GM12865 (cell line): ENCODE results near the gene GUCY2D.

ENCODE experiments used
- DNase-seq: peaks from one replicate; pipeline ENCODE4 v3.0.0; 2010; ENCODE audit warnings: low read depth
- H3K4me3 ChIP-seq: 2 replicates; pipeline ENCODE4 v1.5.1; 2011; ENCODE audit warnings: mild to moderate bottlenecking, low read depth, low read length, control low read depth
- TF ChIP-seq, protein P1 (sequence below): IDR thresholded peaks from 2 replicates; pipeline ENCODE4 v1.5.1; 2011; ENCODE audit warnings: low read length, control low read depth, low read depth, inconsistent platforms; ENCODE audit not compliant: insufficient read depth; ENCODE audit errors: missing control alignments

The GUCY2D gene

DNA sequence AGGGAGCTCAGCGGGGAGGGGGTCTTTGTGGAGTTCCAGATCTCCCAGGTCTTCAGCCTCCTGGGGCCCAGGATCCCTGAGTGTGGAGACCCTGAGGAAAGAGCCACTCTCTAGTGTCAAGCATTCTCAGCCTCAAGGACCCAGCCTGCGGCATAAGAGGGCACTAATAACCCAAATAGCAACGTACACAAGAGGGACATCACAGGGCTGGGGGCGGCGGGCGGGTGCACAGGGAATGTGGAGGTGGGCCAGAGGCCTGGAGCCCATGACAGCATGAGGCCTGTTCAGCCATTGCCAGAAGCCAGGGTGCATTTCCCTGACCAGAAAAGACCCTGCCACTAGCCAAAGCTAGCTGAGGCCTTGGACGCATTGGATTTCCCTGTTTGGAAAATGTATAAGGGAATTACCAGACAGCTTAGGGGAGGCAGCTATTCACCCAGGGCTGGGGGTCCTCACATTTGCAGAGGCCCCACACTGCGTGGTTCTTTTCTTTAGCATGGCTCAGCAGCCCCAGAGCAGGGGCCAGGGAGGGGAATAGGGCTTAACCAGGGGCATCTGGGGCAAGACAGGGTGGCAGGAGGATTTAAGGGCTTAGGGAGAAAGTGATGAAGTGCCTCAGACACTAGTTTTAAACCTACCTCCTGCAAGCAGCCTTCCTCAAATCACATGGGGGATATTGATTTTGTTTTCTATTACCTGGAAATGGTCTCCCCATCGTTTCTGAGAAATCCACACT, 22.9 kb downstream of the GUCY2D start:
- TF ChIP-seq, protein P1, sequence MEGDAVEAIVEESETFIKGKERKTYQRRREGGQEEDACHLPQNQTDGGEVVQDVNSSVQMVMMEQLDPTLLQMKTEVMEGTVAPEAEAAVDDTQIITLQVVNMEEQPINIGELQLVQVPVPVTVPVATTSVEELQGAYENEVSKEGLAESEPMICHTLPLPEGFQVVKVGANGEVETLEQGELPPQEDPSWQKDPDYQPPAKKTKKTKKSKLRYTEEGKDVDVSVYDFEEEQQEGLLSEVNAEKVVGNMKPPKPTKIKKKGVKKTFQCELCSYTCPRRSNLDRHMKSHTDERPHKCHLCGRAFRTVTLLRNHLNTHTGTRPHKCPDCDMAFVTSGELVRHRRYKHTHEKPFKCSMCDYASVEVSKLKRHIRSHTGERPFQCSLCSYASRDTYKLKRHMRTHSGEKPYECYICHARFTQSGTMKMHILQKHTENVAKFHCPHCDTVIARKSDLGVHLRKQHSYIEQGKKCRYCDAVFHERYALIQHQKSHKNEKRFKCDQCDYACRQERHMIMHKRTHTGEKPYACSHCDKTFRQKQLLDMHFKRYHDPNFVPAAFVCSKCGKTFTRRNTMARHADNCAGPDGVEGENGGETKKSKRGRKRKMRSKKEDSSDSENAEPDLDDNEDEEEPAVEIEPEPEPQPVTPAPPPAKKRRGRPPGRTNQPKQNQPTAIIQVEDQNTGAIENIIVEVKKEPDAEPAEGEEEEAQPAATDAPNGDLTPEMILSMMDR, result no peak
- no peak for DNase-seq
- no peak overlapping the region for H3K4me3 ChIP-seq

DNA sequence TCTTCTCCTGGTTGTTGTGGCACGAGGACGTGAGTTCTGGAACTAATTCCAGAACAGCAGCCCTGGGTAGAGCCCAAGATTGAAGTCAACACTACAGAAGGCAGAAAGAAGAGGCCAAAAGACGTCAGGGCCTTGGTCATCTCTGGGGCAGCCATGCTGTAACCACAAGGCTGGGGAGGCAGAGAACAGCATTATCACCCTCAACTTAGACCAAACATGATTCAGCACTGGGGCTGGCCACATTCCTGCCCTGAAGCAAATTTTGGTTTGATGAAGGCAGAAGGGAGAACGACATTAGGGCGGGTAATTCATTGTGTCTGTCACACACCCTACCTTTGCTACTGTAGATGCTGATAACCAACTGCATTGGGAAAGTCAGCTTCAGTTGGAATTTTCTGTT, 26.7 kb downstream of the GUCY2D start:
- TF ChIP-seq, protein P1, result no peak

DNA sequence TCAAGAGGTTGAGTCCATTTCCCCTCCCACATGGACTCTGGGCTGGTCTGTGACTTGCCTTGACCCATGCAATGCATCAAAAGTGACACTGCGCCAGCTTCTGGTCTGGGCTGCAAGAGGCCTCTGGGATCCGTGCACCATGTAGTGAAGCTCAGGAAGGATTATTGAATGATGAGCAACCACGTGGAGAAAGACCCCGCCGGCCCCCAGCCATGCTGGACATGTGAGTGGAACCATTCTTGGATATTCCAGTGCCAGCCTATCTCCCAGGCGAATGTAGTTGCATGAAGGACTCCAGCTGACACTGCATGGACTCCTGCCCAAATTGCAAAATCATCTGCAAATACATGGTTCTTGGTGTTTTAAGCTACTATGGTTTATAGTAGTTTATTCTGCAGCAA, 28.8 kb downstream of the GUCY2D start:
- TF ChIP-seq, protein P1, result no peak
- no peak for DNase-seq
- H3K4me3 ChIP-seq, result no peak overlapping the region

More for the DNA sequence above, 26.7 kb downstream of the GUCY2D start:
- DNase-seq, result no peak
- no peak overlapping the region for H3K4me3 ChIP-seq

DNA sequence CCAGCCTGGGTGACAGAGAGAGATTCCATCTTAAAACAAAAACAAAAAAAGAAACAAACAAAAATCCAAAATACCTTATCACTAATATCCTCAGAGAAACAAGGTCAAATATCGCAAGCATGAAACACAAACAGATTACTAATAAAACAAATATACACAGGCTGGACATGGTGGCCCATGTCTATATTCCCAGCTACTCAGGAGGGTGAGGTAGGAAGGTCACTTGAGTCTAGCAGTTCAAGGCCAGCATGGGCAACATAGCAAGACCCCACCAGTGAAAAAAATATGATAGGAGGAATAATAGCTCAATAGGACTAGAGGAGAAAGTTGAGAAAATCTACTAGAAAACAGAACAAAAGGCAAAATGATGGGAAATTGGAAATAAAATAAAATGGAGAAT, 29.5 kb downstream of the GUCY2D start:
- DNase-seq, result no peak
- TF ChIP-seq, protein P1, result no peak
- no peak overlapping the region for H3K4me3 ChIP-seq

DNA sequence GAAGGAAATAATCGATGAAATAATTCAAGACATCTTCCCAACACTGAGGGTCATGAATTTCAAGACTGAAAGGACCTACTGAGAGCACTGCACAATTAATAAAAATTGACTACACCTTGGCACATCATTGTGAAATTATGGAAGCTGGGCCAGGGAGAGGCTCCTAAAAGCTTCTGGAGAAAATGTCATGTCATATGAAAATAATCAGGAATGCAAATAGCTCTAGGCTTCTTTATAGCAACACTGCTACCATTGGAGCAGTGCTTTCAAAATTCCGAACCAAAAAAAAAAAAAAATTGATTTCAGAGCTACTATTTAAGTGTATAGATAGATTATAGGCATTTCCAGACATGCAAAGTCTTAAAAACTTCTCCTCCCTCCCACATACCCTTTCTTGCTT, 30.0 kb downstream of the GUCY2D start:
- no peak for DNase-seq
- TF ChIP-seq, protein P1, result no peak
- no peak overlapping the region for H3K4me3 ChIP-seq

DNA sequence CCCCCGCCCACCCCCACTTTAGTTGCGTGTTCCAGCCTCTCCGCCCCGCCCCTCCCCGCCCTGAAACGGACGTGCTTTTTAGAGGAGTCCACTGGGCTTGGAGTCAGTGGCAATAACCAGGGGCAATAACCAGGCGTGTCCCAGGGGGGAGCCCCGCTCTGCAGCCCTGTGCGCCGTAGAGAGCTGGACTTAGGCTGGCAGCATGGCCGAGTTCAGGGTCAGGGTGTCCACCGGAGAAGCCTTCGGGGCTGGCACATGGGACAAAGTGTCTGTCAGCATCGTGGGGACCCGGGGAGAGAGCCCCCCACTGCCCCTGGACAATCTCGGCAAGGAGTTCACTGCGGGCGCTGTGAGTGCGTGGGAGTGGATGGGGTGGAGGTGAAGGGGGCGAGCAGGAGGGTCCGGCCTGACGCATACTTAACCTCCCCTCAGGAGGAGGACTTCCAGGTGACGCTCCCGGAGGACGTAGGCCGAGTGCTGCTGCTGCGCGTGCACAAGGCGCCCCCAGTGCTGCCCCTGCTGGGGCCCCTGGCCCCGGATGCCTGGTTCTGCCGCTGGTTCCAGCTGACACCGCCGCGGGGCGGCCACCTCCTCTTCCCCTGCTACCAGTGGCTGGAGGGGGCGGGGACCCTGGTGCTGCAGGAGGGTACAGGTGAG, 36.7 kb downstream of the GUCY2D start, which contains the start of gene ALOX15B:
ALOX15B (plus strand) TSS at position 106 of the 657 bp plus-strand sequence; CDS start at position 203, 97 bp downstream.
- H3K4me3 ChIP-seq, result no peak within 1 kb of the TSS
- TF ChIP-seq, protein P1, result no peak
- DNase-seq, result no peak
